GM12864 (cell line): ENCODE measurements around the gene FTL.

Experiments
- DNase-seq: peaks from one replicate; pipeline ENCODE4 v3.0.0-alpha.2; 2011; ENCODE audit warnings: low read depth
- H3K4me3 ChIP-seq: 2 replicates; pipeline ENCODE4 v1.5.1; 2011; ENCODE audit warnings: mild to moderate bottlenecking, low read depth, low read length, control low read depth
- CTCF ChIP-seq: IDR thresholded peaks from 2 replicates; pipeline ENCODE4 v1.5.1; 2011; ENCODE audit warnings: low read depth, mild to moderate bottlenecking, moderate library complexity, low read length, control low read depth, inconsistent platforms; ENCODE audit errors: missing control alignments

Gene FTL

DNA sequence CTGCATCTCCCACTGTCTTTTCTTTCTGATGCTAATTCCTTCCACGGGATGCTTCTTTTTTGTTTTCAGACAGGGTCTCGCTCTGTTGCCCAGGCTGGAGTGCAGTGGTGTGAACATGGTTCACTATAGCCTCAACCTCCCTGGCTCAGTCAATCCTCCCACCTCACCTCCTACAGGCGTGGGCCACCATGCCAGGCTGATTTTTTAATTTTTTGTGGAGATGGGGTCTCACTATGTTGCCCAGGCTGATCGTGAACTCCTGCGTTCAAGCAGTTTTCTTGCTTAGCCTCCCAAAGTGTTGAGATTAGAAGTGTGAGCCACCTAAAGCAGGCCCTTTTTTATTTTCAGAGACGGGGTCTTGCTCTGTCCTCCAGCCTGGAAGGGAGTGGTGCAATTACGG, 23.2 kb downstream of the FTL start:
- DNase-seq: no peak
- no peak overlapping the region for H3K4me3 ChIP-seq
- no peak for TF ChIP-seq CTCF

DNA sequence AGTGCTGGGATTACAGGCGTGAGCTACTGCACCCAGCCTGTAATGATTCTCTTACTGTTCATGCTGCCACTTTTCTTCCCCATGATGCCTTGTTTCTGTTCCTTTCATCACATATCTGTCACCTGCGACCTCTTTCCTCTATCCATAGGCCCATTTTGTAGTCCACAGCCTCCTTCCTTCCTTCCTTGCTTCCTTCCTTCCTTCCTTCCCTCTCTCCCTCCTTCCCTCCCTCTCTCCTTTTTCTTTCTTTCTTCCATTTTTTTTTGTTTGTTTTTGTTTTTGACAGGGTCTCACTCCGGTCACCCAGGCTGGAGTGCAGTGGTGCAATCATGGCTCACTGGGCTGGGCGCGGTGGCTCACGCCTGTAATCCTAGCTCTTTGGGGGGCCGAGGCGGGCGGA, 23.8 kb downstream of the FTL start:
- no peak for DNase-seq
- no peak overlapping the region for H3K4me3 ChIP-seq
- no peak for TF ChIP-seq CTCF

DNA sequence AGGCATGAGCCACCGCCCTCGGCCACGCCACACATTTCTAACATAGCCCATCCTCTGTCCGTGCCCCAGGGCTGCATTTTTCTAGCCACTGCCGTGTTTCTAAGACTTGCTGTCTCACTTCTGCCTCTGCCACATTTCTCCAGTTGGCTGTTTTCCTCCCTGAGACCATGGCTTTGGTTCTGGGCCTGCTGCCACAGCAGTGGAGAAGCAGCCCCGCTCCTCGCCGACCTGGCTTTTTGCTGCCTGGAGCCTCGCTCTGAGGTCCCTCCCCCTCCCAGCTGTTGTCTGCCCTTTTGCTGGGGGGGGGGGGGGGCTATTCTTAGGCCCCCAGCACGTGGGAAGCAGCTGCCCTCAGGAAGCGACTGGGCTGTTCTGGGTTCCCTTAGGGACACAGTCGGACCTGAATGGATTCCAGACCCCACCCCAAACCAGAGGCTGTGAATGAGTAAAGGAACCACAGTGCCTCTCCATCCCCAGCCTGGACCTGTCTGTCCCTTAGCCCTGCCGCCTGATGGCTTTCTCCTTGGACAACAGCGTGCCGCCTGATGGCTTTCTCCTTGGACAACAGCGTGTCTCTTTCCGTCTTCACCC, 24.7 kb downstream of the FTL start:
- no peak for DNase-seq
- H3K4me3 ChIP-seq: no peak overlapping the region

DNA sequence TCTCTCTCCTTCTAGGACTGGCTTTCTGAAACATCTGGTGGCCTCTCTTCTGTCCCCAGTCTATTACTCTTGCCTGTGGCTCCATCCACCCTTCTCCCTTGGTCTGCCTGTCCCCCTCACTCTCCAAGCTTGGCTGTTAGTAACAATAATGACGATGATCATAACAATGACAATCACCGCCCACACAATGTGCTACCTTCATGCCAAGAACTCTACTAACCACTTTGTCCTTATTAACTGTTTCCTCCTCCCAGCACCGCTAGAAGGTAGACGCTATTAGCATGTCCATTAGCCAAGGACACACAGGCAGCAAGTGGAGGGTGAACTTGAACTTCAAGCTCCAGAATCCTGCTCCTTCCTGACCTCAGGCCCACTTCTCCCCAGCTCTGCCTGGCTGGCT, 25.3 kb downstream of the FTL start:
- H3K4me3 ChIP-seq: no peak overlapping the region
- no peak for DNase-seq
- no peak for TF ChIP-seq CTCF

More for the DNA sequence above, 24.7 kb downstream of the FTL start:
- TF ChIP-seq CTCF: no peak

DNA sequence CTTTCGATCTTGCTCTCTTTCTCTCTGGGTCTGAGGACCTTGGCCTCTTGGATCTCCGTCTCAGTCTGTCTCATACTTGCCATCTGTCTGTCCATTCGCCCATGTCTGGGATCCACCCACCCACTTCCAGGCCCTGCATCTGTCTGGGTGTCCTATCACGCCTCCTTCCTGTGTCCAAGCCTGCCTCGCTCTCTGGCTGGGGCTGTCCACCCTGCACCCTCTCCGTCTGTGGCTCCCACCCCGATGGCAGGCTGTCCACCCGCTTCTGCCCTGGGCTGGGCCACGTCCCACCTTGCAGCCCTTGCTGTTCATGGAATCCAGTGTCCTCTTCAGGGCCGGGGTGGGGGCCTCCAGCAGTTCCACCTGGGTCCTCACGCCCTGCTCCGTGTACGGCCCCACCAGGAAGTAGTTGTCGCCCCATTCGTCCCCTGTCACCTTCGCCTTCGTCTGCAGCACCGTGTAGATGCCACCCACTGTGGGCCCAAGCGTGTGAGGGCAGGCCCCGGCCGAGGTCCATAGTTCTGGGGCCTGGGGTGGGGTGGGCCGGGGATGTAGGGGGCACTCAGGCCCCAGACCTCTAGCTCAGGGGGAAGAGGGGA, 26.0 kb downstream of the FTL start:
- TF ChIP-seq CTCF: no peak
- no peak for DNase-seq
- no peak overlapping the region for H3K4me3 ChIP-seq

- DNase-seq: no peak
These were observed 26.9 kb downstream of the FTL start for GRCh38 chr19:48991873-48992580.

More at GRCh38 chr19:48991873-48992580, 26.9 kb downstream of the FTL start:
- TF ChIP-seq CTCF: no peak
- H3K4me3 ChIP-seq: peak overlapping the region; percentile 98
